A204.1 (cell line): ENCODE data around the gene MOSMO.

Experiments
- FAIRE-seq: peaks from 2 replicates; lab custom pipeline; 2012; peaks lifted over from hg19 to GRCh38; lab: Jason Lieb, UNC

The MOSMO gene

GRCh38 chr16:22050963-22051362 is 43.1 kb downstream of the MOSMO start:
- no peak for FAIRE-seq

DNA sequence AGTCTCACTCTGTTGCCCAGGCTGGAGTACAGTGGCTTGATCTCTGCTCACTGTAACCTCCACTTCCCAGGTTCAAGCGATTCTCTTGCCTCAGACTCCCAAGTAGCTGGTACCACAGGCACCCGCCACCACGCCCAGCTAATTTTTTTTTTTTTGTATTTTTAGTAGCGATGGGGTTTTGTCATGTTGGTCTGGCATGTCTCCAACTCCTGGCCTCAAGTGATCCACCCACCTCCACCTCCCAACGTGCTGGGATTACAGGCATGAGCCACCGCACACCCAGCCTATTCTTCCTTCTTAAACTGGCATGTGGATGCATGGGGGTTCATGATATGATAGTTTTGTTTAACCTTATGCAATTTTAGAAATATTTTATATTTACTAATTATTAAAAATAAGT is 45.1 kb downstream of the MOSMO start:
- FAIRE-seq = no peak

GRCh38 chr16:22053921-22054341 is 46.0 kb downstream of the MOSMO start:
- no peak for FAIRE-seq

GRCh38 chr16:22054847-22055590 is 47.1 kb downstream of the MOSMO start:
- FAIRE-seq = no peak

DNA sequence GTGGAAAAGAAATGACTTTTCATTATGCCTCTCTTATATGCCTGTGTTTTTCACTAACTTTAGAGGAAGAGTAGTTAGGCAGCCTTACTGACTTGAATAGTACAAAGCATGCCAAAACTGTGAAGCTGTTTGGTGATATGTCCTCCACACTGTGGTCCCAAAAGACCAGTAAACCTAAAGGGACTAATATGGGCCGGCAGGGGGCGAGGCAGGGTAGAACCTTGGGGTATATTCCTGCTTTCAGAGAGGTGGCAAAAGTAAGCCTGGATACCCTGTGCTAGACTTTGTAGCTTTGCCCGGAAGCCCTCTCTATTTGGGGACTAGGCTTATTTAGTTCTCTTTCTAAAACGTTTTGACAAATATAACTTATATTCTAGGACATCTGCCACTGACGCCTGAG is 48.0 kb downstream of the MOSMO start:
- no peak for FAIRE-seq

DNA sequence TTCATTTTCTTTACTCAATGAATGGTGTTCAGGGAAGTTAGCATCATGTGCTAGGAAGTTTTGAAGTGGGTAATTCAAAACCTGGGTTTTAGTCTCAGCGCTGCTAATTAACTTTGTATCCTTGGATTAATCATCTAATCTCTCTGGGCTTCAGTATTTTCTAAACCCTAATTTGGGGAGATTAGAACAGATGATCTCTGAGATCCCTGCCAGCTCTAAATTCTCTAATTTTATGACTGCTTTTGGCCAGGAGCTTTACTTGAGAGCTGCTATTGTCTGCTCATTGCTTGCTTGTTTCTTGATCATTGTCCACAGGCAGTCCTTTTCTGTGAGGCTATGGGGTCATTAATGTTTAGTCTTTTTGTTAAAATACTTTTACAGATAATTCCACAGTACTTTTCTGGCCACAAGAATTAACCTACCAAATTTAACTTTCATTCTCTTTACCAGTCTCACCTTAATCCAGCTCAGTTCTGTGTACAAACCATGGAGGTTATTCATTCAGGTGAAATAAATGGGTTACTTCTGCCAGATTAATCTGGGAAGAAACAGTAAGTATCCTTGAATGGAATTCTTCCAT is 56.1 kb downstream of the MOSMO start:
- no peak for FAIRE-seq

GRCh38 chr16:22065252-22065651 is 57.3 kb downstream of the MOSMO start:
- FAIRE-seq = no peak

DNA sequence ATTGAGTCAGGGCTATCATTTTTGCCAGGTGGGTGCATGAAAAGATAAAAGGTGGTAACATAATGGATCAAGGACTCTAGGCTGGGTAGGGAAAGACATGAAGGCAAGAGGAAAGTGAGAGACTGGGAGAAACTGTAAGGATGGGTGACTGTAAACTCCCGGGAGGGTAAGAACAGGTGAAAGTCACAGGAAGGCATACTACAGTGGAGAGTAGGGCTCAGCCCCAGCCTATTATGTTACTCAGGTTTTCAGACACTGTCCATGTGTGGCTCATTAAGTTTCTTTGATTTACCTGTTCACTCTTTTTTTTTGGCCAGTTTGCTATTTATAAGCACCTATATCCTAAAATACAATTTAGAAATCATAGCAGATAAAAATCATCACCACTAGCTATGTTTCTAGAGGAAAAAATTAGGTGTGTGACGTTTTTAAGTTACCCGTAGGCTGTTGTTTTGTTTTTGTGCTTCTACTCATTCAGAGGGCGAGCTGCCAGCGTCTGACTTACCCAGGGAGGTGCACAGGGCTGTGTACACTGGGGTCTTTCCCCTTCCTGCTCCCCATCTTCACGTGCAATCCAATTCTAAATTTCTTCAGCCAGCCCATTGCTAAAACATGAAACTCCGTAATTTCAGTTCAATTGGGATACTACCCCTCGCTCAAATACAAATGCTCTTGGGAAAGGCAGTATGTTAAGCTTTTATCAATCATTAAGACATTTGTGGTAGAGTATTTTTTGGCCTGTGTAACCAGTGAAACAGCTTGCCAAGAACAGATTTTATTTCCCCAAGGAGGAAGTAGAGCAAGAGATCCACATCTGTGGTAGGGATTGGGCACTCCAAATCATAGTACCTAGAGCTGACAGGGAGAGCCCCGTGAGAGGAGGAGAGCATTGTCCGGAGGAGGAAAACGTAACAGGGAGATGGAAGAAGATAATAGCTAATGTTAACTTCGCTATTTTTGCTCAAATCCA is 62.7 kb downstream of the MOSMO start:
- FAIRE-seq = no peak

GRCh38 chr16:22071331-22071910 is 63.5 kb downstream of the MOSMO start:
- no peak for FAIRE-seq

- no peak for FAIRE-seq
Observed at GRCh38 chr16:22073350-22073749, 65.4 kb downstream of the MOSMO start.

DNA sequence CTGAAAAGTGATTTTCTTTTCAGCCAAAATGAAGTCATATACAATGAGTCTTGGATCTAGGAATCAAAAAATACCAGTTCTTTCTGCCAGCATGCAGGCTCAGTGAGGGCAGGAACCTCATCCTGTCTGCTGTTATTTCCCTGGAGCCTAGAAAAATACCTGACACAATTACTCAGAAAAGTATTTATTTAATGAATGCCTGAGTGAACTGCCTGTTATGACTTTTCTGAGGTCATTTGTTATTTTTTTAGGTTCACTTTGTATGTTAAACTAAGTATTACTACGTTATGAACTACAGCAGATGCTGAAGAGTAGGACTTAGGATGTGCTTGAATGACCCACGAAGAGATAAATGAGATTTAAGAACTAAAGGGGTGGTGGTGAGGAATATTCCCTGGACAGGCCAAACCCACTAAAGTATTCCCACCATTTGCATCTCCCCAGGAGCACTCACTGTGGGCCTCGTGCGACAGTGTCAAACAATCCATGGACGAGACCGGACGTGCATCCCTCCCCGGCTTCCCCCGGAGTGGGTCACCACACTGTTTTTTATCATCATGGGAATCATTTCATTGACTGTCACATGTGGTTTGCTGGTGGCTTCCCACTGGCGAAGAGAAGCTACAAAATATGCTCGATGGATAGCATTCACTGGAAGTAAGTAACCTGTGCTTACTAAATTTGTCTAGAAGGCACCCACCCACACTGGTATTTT is 67.3 kb downstream of the MOSMO start:
- no peak for FAIRE-seq

- no peak for FAIRE-seq
Observed at GRCh38 chr16:22075776-22076175, 67.9 kb downstream of the MOSMO start.

DNA sequence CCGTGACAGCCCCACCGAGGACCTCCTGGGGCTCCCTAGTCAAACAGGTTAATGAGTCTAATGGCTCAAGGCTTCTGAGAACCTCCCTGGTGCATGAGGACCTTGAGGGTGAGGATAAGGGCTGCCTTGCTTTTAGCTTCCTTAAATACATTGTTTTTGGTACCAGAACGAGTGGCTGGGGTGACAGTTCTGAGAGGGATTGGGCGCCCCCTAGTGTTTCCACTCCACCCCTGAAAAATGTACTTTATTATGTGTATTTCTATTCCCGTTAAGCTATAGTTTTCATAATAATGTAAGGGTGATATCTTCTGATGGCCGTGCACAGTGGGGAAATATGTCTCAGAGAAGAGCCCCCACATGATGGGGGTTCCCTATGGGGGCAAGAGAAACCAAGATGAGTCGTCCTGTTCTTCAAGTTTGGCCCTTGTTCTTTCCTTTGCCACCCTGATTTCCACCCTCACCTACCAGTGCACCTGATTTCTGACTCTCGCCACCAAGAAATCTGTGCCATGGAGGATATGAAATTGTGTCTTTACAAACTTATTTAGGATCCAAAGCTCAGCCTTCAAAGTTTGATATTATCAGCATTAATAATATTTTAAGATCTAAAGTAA is 69.9 kb downstream of the MOSMO start:
- FAIRE-seq = peak; percentile 78

GRCh38 chr16:22078656-22079055 is 70.7 kb downstream of the MOSMO start:
- no peak for FAIRE-seq

DNA sequence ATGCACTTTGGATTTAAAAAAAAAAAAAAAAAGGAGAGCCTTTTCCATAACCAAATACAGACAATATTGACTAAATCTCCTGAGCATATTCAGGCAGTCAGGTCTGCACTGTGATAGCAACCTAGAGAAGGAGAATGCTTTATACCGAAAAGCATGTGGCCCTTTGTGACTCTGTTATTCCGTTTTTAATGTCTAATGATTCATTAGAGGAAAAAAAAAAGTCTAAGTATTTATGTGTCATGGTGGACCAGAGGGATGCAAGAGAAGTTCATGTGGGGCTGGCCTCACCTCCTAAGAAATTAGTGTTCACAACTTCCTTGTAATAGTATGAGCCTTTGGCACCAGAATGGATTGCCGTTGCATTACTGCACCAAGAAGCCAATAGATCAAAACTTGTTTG is 73.1 kb downstream of the MOSMO start:
- FAIRE-seq = no peak

- FAIRE-seq = no peak
Observed at GRCh38 chr16:22086440-22086839, 78.5 kb downstream of the MOSMO start.

DNA sequence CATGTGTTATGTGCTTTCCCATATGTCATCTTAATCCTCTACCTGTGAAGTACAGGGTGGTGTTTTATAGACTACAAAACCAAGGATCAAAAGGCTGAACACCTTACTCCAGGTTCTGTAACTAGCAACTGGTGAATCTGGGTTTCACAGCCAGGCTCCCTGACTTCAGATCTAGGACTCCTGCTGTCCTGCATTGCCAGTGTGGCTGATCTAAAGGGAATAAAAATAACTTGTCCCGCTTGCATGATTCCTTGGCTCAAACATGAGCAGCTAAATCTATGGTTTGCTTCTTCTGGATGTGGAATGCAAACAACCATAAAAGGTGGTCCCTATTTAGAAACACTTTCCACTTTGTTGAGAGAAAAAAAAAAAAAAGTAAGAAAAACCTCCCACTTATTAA is 80.7 kb downstream of the MOSMO start:
- FAIRE-seq = no peak

DNA sequence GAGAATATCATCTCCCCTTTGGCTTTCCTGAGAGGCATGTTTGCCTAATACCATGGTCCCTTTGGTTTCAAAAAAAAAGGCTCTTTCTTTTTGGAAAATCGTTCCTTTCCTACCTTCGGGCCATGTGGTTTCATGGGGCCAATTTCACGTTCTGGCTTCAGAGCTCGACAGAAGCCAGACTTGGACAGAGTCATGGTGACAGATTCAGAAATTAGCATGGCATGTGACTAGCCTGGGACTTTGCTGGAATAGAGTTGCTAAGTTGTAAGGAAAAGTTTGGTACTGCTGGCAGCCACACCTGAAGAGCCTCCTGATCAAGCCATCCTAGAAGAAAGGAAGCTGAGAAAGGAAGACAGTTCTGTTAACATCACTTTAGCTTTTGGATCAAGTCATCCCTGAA is 82.0 kb downstream of the MOSMO start:
- no peak for FAIRE-seq

DNA sequence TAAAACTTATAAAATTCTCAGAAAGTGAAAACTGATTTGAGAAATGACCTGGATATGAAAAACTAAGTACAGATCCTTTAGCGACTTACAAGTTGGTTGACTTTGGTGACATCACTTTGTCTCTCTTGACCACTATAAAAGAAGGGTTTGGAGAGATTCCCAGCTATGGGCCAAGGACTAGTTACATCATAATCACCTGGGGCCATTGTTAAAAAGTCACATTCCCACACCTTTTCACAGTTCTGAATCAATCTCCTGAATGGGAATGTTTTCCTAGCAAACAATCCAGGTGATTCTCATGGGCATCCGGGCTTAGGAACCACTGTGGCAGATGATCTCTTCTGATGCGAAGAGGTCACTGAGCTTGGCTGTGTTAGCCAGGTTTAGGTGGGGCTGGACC is 83.8 kb downstream of the MOSMO start:
- no peak for FAIRE-seq

DNA sequence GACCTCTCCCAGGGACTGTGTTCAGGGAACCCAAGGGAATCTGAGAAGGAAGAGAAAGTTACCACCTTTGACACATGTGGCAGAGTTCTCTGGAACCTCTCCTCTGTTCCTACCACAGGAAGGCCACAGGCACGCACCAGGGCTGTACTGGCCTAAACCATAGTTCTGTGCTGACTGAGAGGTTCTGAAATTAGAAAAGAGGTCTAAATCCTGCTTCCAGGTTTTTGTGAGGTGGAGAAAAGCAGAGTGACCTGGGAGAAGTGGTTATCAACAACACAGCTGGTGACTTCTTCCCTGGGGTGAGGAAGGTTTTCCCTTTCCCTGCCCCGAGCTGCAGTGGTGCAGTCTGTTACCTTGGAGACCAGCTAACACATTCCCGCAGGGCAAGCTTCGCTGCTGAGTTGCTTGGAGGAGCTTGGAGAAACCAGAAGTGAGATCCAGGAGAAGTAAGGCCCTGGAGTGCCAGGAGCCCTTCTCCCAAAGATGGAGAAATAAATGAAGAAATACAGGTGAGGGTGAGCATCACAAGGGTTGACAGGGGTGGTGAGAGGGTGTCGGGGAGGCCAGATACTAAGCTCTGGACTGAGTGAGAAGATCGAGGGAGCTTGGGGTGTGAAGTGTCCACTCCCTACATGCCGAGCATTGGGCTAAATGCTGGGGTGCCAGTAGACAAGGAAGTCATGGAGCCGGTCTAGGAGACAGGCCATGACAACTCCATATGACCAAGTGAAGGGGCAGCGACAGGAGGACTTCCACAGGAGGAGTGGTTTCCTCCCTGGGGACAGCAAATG is 84.4 kb downstream of the MOSMO start, which contains the start of gene VWA3A:
TSS of gene VWA3A (plus strand) at position 399 of the 791 bp plus-strand sequence. CDS start at position 496, 97 bp downstream.
- FAIRE-seq = no peak

- no peak for FAIRE-seq
Observed at GRCh38 chr16:22093331-22093730, 85.4 kb downstream of the MOSMO start.
